HFF-Myc (cell line): ENCODE measurements around the gene FGF11.
A peak's percentile ranks its signal among the peaks of the same experiment; 100 is the strongest.

Experiments
- DNase-seq: peaks from one replicate; pipeline ENCODE4 v3.0.0-alpha.2; 2011; ENCODE audit warnings: low read depth; ENCODE audit errors: extremely low read depth
- H3K4me3 ChIP-seq: replicated peaks from 2 replicates; pipeline ENCODE4 v1.5.1; 2011; ENCODE audit warnings: low read depth, mild to moderate bottlenecking, control low read depth, low read length
- CTCF ChIP-seq: IDR thresholded peaks from 2 replicates; pipeline ENCODE4 v1.5.1; 2012; ENCODE audit warnings: mild to moderate bottlenecking, low read depth, low read length, control low read depth; ENCODE audit errors: missing control alignments

FGF11 gene

DNA sequence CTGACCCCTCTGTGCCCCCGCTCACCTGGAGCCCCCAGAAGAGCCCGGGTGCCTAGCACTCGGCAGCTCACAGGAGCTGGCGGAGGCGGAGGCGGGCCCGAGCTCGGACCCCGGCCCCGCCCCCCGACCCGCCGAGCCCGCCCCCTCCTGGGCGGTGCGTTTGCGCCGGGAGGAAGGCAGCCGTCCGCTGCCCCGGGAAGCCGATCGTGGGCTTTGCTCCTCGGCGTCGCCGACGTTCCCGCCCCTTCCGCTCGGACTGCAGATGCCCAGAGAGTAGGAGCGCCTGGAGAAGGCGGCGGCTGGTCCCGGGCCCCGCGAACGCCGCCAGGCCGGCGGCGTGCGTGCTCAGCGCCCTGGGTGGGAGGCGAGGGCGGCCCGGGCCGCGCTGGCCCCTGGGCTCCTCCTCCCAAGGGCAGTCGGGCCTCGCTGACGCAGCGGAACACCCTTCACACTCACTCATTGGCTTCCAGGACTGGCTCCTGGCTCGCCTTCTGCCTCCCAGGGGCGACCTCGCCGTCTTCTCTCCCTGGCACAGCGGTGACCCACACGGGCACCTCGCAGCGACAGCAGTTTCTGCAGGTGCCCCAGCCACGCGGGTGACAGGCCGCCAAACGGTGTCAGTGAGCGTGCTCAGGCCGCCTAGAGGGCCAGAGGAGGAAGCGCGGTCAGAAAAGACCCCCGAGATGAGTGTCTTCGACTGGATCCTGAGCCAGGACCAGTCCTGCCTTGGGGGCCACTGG lies 44.7 kb upstream of the FGF11 start, which contains the start of gene PLSCR3:
PLSCR3 (minus strand) TSS at position 74 of the 740 bp plus-strand sequence. CDS start 415 bp downstream, outside the sequence.
- TF ChIP-seq CTCF: no peak
- H3K4me3 ChIP-seq: peak within 1 kb of the TSS; percentile 81
- DNase-seq: peak; percentile 27

- TF ChIP-seq CTCF: no peak
- DNase-seq: no peak
- H3K4me3 ChIP-seq: no peak overlapping the region
Measured at GRCh38 chr17:7396147-7396546, 43.2 kb upstream of the FGF11 start.

DNA sequence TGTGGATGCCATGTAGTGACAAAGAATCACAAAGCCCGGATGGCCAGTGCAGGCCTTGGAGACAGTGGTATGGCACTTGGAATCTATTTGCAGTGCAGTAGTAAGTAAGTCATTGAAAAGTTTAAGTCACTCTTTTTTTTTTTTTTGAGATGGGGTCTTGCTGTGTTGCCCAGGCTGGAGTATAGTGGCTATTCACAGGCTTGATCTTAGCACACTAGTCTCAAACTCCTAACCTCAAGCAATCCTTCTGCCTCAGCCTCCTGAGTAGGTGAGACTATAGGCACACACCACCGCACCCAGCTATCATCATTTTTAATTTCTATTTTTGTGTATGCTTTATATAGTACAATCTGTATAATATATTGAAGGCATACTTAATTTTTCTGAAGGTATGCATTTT lies 40.7 kb upstream of the FGF11 start:
- H3K4me3 ChIP-seq: no peak overlapping the region
- DNase-seq: no peak
- TF ChIP-seq CTCF: no peak

DNA sequence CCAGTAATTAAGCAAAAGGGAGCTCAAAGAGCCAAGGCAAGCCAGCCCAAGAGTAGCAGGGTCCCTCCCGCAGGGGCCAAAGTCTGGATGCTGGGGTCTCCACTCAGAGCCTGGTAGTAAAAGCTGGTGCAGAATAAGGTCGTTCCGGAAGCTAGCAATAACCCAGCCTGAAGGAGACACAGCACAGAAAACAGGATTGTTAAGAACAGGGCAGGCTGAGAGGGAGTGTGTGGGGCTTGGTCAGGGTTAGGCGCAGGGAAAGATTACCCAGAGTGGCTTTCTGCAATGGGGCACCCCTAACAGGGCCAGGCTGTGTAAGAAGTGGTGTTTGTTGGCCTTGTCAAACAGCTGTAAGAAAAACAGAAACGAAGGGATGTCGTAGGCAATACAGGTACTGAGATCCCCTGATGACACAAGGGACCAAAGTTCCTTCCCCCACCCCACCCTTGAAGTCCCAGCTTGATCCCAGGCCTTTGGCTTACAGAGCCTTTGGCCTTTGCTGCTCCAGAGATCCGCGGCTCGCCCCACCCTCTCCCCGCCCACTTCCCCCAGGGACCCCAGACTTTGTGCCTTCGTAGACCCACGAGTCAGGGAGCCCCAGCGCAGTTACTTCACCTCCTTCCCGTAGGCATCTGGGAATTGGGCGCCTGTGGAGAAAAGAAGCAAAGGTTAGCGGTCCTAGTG lies 36.1 kb upstream of the FGF11 start:
- H3K4me3 ChIP-seq: peak overlapping the region; percentile 65
- DNase-seq: no peak
- no peak for TF ChIP-seq CTCF

DNA sequence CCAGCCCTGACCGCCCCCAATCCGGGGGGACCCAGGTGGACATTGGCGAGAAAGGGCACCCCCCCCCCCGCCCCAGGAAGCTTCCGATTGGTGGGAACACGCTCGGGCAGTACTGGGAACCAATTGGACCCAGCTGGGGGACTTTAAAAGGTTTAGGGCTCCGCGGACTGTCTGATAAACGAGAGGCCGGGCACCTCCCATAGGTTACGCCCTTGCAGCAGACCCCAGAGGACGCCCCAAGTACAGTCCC lies 35.7 kb upstream of the FGF11 start:
- H3K4me3 ChIP-seq: peak overlapping the region; percentile 65
- TF ChIP-seq CTCF: no peak
- no peak for DNase-seq

DNA sequence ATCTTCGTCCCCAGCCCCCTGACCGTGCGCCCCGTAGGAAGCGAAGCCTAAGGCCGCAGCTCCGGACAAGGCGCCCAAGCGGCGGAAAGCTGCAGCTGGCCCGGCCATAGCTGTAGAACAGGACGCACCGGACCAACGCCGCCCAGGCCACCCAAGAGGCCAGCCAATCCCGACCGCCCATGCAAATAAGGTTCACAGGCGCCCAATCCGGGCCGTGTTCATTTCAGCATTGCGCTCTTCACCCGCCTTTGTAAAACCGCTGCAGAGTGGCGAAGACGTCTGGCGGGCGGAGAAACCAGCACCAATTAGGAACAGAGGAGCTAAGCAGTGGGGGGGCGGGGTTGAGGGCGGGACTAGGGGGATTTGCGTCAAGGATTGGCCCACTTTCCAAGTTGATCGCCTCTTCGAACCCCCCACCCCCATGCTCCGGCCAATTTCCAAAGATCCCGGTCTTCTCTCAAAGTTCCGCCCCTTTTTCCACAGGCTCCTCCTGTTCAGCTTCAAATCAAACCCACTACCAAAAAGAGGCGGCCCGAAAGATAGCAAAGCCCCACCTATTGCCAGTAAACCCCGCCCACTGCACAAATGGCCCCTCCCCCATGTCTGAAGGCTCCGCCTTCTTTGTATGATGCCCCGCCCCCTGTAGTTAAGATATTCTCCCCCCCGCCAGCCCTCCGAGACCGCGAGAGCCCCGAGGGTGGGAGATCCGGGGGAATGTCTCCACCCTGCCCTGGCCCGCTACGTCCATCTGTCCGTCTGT lies 35.2 kb upstream of the FGF11 start, which contains the start of gene TMEM256:
TMEM256 (minus strand) TSS at position 121 of the 760 bp plus-strand sequence; CDS start at position 108, 13 bp downstream.
- peak; percentile 96 for DNase-seq
- TF ChIP-seq CTCF: no peak
- peak within 1 kb of the TSS; percentile 65 for H3K4me3 ChIP-seq
